NCI-H2171 (cell line): ENCODE results near the gene KLK5.
A peak's percentile ranks its signal among the peaks of the same experiment; 100 is the strongest.
"Not testable (repeated sequence)": the region's sequence is repeated elsewhere in the genome, so short reads cannot be mapped to it uniquely, and the experiment has no call there.

Experiments
- DNase-seq: peaks from one replicate; lab custom pipeline; 2025; lab: John Stamatoyannopoulos, UW

KLK5 gene, protein sequence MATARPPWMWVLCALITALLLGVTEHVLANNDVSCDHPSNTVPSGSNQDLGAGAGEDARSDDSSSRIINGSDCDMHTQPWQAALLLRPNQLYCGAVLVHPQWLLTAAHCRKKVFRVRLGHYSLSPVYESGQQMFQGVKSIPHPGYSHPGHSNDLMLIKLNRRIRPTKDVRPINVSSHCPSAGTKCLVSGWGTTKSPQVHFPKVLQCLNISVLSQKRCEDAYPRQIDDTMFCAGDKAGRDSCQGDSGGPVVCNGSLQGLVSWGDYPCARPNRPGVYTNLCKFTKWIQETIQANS

DNA sequence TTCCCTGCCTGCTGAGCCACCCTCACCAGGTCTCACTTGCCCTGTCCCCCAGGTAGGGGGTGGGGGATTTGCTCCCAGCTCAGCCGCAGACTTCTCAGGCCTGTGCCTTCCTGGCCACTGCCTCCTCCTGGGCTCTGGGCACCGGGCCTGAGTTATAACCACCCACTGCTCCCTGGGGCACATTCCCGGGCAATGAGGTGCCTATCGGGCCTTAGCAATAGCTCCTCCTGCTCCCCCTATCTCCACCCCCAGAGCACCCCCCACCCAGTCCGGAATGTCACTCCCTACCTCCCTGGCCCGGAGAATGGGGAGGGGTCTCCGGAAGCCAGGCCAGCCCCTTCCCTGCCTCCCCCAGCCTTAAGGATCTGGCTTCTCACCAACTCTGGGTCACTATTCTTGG, at the start of gene KLK5:
Gene KLK5 (minus strand): TSS at position 129 of the 400 bp plus-strand sequence. CDS start 381 bp downstream, outside the sequence.
- DNase-seq, result no peak

DNA sequence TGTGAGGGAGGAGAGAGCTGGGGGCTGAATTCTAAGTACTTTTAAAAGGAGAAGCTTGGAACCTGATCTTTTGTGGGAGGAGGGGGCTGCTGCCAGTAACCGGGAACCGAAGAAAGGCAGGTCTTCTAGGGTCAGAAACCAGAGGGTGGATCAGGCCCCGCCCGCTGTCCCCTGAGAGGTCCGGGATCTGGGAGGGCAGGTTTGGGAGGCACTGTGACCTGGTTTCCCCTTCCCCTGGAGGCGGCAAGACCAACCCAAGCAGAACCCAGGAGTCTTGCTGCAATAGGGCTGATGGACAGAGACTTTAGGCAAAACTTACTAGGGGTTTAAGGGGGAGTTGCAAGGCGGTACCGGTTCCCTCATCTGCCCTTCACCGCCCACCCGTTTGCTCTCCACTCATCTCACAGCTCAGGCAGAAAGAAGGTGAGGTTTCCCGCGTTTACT, 49.3 kb upstream of the KLK5 start:
- no peak for DNase-seq

DNA sequence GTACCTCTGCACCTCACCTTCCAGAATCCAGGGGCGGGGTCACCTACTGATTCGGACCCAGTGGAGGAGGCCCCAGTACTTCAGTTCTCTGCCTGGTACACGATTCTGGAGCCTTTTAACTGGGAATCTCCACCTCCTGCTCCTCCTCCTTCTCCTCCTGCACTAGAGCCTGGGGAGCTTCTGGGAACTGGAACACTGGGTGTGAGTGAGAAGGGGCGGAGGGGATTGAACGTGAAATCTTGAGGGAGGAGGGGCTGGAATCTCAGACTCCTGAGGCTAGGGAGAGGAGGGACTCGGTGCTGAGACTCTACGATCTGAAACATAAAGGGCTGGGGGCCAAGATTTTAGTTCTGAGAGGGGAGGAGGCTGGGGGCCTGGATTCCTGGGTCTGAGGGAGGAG, 48.7 kb upstream of the KLK5 start, which contains the start of gene KLK8:
Gene KLK8 (minus strand): TSS at position 90 of the 400 bp plus-strand sequence. CDS start 437 bp downstream, outside the sequence.
- no peak for DNase-seq

DNA sequence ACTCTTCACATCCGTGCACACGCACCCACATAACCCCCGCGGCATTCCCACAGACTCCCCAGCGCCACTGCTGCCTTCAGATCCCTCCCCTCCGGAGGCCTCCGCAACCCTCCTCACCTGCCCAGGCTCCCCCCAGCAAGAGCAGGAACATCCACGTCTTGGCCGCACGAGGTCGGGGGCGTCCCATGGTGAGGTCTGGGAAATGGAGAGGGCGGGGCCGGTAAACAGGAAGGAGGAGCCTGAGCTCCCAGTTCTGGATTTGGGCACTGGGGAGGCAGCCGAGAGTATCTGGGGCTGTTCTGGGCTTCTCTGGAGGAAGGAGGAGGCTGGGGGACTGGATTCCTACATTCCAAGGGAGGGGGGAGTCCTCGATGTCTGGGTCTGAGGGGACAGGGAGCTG, 48.1 kb upstream of the KLK5 start:
- no peak for DNase-seq

DNA sequence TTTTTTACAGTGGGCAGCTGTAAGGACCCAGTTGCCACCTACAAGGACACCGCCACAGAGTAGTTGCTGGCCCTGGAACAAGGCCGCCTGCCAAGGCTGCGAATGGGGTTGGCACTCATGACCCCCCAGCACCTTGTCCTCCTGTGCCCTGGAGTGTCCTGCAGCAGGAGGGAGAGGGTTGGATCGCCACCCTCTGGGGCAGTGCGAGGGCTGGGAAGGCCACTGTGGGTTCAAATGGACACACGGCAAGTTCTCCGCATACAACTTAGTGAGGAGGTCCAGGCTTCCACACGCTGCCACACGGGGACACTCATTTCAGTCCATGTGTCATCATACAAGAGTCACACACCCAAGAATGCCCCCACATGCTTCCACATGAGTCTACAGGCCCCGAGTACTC, 47.6 kb upstream of the KLK5 start:
- DNase-seq, result no peak

DNA sequence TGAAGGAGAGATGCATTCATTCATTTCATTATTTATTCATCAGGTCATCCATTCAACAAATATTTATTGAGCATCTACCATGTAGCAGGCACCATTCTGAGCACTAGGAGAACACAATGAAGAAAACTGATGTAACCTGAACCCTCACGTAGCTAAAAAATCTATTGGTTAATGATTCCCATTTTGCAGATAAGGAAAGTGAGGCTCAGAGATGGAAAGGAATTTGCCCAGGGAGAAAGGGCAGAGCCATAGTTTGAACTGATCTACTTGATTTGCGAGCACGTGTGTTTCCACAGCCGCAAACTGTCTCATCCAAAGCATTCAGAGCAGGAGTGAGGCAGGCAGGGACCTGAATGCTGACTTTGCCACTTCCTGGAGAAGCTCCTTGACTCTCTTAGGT, 45.8 kb upstream of the KLK5 start:
- DNase-seq, result no peak

DNA sequence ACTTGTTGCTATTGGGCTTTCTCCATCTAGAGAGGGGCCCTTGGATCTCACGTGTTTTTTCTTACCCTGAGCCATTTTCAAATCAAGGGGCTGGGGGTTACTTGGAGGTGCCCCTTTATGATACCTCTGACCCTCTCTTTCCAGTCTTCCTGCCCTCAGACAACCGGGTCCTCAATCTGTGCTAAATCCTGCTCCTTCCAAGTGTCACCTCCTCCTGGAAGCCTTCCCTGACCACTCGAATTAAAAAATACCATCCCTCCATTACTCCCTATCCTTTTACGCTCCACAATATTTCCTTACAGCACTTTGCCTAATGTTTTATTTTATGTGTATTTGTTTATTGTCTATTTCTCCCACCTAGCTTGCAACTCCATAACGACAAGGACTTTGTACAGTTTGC, 45.2 kb upstream of the KLK5 start:
- no peak for DNase-seq

DNA sequence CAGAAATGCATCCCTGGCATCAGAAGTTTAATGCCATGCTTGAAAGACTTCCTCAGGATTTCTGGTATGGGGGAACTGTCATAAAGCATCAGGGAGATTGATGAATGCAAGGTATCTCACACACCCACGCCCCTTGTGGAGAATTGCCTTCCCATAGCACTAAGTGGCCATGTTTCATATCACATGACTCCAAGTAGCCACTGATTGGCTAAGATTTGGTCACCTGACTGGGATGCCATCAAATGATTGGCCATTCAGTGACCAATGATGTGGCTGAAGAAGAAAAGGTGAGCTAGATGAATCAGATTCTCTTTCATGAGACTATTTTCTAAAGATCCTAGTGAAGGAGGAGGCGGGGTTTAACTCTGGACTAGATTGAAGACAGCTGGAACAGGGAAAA, 41.3 kb upstream of the KLK5 start:
- peak; percentile 49 for DNase-seq

DNA sequence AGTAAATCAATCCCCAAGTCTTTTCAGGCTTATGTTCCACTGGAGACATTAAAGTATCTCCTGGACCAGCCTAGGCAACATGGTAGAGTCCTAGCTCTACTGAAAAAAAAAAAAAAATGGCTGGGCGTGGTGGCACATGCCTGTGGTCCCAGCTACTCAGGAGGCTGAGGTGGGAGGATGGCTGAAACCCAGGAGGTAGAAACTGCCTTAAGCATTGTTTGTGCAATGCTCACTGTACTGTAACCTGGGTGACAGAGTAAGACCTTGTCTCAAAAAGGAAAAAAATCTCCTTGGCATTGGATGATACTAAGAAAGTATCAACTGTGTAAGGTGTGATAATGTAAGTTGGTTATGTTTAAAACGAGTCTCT, 39.8 kb upstream of the KLK5 start:
- no peak for DNase-seq

DNA sequence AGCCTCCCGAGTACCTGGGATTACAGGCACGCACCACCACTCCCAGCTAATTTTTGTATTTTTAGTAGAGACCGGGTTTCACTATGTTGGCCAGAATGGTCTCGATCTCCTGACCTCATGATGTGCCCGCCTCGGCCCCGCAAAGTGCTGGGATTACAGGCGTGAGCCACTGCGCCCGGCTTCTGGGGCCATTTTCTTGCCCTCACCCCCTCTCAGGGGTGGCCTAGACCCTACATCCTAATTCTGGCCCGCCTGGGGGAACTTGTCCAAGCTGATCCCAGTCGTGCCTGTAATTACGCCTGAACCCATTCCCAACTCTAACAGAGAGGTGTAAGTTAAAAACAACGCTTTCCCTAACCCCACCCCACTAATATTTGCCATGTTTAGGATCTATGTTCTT, 31.6 kb upstream of the KLK5 start:
- DNase-seq, result not testable (repeated sequence)

DNA sequence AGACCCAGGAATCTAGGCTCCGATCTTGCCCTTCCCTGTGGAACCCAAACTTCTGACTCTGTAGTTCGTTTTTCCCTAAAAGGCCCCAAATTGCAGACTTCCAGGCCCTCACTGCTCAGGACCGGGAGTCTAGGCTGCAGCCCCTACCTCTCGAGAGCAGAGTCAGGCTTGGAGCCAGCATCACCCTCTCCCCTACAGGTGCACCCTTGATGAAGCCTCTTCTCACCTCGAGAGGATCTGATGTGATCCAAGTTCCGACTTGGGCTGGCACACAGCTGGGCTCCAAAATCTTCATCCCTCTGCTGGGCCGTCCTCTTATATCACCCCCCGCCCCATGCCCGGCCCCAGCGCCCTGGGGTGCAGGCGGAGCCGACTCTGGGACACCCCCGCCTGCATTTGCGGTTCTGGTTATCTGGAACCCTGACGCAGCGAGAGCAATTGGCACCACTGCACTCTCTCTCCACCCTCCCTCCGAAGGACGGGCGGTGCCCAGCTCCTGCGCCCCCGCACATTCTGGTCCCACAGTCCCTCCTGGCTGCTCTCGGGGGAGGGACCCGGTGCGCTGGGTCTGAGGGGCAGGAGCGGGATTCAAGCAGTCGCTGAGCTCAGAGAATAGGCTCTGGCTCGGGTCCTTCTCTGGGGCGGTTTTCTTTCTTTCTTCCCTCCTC, 30.9 kb upstream of the KLK5 start, which contains the start of gene KLK7:
Gene KLK7 (minus strand): TSS at position 293 of the 668 bp plus-strand sequence. CDS start 1,518 bp downstream, outside the sequence.
- no peak for DNase-seq

DNA sequence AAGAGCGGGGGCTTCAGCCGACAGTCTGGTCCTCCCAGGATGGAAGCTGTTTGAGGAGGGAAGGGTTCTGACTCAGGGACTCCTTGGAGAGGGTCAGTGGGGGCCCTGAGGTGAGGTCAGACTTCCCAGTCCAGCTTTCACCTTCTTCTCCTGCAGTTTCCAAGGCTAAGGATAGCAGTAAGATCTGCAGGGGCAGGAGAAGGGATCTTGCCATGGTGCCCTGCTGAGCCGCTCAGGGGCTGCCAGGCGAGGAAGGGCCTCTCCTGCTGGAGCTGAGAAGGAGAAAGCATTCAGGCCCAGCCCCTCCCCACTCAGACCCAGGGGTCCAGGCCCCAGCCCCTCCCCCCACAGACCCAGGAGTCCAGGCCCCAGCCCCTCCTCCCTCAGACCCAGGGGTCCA, 29.3 kb upstream of the KLK5 start:
- DNase-seq, result no peak

DNA sequence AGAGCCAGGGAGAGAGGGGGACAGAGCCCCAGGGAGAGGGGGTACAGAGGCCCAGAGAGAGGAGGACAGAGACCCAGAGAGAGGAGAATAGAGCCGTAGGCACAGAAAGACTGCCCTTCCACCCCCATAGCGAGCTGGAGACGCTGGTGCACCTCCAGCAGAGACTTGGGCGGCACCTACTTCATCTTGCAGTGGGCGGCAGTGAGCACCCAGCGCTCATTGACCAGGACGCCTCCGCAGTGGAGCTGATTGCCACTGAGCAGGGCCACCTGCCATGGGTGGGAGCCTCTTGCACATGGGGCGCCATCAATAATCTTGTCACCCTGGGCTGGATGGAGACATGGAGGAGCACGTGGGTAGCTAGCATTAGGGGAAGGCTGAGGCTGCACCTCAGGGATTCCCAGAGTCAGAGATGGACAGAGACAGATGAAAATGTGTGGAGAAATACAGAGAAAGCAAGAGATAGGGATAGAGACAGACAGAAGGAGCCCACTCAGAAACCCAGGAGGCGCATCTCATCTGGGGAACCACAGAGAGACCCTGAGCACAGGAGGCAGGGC, 28.8 kb upstream of the KLK5 start:
- no peak for DNase-seq

DNA sequence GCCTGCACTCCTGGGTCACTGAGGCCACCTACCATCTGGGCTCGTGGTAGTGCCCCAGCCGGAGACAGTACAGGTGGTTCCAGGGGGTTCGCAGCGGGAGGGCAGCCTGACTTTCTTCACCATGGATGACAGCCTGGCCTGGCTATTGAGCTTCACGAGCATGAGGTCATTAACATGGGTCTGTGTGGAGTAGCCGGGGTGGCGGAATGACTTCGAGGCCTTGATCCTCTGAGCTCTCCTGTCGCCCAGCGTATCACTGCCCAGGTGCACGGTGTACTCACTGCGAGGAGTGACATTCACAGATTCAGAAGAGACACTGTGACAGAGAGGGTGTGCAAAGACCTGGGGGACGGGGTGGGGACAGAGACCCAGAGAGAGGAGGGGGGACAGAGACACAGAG, 27.4 kb upstream of the KLK5 start:
- no peak for DNase-seq

DNA sequence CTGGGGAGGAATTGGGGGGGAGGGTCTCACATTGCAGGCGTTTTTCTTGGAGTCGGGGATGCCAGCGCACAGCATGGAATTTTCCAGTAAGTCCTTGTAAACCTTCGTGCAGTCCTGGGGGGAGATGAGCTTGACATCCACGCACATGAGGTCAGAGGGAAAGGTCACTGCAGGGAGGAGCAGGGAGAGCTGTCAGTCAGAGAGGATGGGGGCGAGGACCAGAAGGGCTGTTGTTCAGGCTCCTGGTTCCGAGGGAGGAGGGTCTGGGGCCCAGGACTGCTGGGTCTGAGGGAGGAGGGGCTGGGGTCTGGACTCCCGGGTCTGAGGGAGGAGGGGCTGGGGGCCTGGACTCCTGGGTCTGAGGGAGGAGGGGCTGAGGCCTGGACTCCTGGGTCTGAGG, 26.9 kb upstream of the KLK5 start:
- DNase-seq, result no peak

DNA sequence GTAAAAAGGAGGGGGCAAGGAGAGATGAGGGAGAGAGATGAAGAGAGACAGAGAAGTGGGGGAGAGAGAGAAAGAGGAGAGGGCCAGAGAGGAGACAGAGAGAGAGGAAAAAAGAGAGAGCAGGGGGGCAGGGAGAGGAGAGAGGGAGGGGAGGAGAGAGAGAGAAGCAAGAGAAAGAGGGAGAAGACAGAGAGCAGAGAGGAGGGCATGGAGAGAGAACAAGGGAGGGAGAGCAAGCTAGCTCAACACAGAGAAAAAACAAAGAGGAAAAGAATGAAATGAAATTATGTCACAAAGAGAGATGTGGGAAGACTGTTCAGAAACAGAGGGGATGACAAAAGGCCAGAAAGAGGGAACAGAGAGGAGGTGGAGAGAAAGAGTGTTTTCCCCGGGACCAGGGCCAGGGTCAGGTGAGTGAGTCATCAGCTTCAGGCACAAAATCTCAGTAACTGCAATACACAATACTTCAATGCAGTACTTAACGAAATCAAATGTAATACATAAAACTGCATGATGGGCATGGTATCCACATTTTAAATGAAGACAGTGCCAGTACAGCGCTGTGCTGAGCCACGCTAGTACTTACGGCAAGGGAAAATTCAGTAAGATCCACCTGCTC, 26.0 kb upstream of the KLK5 start:
- DNase-seq, result no peak

DNA sequence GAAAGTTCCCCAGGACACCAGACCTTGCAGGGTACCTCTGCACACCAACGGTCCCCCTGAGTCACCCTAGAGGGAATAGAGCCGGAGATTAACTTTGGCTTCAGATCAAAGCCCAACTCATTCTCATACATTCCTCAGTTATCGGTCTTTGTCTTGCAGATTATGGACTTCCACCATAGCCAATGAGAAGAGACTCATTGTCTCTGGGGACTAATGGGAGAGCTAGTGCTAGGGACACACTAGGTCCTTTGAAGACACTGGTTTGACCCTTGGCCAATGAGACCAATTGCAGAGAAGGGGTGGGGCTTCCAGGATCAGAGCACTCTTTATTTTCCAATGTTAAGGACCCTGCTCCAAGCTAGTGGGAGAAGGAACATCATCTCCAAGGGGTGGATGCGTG, 24.8 kb upstream of the KLK5 start:
- DNase-seq, result no peak

DNA sequence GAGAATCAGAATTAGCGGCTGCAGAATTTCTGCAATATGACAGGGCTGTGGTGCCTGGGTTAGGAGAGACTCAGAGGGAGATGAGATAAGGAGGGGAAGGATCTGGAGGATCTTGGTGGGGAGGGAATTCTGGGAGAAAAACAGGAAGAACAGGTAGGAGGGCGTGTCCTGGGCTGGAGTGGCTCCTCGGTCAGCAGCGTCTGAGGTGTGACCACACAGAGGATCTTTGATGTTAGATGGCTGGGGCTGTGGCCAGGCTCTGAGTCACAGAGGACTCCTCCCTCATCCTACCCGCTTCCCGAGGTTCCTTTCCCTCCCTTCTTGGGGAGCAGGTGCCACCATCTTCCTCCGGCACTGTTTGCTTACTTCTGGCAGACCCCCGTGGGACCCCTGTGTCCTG, 22.9 kb upstream of the KLK5 start:
- DNase-seq, result no peak

DNA sequence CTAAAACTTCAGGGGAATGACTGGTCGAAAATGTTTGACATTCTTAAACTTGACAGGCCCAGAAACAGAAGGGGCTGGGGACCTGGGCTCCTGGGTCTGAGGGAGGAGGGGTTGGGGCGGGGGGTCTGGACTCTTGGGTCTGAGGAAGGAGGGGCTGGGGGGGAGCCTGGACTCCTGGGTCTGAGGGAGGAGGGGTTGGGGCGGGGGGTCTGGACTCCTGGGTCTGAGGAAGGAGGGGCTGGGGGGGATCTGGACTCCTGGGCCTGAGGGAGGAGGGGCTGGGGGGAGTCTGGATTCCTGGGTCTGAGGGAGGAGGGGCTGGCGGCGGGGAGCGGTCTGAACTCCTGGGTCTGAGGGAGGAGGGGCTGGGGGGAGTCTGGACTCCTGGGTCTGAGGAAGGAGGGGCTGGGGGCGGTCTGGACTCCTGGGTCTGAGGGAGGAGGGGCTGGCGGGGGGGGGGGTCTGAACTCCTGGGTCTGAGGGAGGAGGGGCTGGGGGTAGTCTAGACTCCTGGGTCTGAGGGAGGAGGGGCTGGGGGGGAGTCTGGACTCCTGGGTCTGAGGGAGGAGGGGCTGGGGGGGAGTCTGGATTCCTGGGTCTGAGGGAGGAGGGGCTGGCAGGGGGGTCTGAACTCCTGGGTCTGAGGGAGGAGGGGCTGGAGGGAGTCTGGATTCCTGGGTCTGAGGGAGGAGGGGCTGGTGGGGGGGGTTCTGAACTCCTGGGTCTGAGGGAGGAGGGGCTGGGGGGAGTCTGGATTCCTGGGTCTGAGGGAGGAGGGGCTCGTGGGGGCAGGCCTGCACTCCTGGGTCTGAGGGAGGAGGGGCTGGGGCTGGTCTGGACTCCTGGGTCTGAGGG, 22.1 kb upstream of the KLK5 start:
- DNase-seq, result no peak

DNA sequence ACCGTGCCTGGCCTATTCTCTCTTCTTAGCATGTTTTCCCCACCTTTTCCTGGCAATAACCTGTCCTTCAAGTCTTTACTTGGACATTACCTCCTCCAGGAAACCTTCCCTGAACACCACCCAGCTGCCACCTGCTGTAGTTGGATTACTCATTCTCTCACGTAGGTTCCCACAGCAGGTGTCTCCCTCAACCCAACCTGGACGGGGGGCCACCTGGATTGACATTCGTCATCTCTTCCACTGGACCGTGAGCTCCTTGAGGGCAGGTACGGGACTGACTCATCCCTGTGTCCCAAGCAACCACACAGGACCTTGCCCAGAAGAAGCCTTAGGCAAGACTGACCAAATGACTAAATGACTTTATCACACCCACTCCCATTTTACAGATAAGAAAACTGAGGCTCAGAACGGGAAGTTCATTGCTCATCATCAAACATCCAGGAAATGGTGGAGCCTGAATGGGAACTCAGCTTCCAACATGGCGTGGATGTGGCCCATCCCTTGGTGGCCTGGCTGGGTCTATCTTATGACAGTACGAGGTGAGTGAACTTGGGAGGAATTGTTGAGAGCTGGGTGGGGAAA, 20.0 kb upstream of the KLK5 start:
- DNase-seq, result no peak

DNA sequence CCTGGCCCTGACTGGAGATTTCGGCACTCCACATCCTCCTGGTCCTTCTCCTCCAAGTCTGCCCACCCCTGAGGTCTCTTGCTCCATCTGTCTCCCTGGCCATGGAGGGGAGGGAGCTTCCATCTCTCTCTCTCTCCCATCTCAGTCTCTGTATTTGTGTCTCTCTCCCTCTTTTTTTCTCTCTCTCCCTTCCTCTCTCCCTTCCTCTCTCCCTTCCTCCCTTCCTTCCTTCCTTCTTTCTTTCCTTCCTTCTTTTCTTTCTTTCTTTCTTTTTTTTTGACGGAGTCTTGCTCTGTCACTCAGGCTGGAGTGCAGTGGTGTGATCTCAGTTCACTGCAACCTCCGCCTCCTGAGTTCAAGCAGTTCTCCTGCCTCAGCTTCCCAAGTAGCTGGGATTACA, 17.0 kb upstream of the KLK5 start:
- not testable (repeated sequence) for DNase-seq

DNA sequence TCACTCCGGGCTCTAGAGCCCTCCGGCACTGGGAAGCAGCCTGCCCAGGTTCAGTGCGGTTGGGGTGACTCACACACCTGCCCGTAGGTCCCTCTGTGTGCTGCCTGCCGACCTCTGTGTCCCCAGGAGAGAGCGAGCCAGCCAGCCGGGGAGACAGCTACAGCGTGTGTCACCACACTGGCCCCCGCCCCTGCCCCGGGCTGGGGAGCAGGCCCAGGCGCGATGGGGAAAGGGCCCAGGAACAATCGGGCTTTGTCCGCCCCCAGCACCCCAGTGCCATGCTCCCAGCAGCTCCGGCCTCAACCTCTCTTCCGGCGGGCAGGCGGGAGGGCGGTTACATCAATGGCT, 16.5 kb upstream of the KLK5 start, which contains the start of gene KLK6:
Gene KLK6 (minus strand): TSS at position 179 of the 348 bp plus-strand sequence. CDS start 1,487 bp downstream, outside the sequence.
- no peak for DNase-seq
